ENCODE measurements around the gene LAMTOR3. TPM values are rescaled to one million over a fixed set of nuclear protein-coding genes. Genes with fewer than 3 reads are reported as not detected.

LAMTOR3 gene
- total RNA-seq, 4 donors from 2014 or later, result 26.8 to 30.3 (median 28.2) TPM

- no peaks in the 10 kb centered on the region for H3K4me1 ChIP-seq
- H3K27me3 ChIP-seq, result no peaks in the 10 kb centered on the region
- H3K9me3 ChIP-seq, result no peaks in the 10 kb centered on the region
- TF ChIP-seq POLR2A (IDR thresholded peaks at IDR 0.05) (no peak), CTCF (IDR thresholded peaks at IDR 0.05) (no peak), EP300 (IDR thresholded peaks at IDR 0.05) (no peak)
- H3K36me3 ChIP-seq, result peaks cover 0 to 11% (median 0%) of the 10 kb centered on the region in 3 donors
- H3K27ac ChIP-seq, result no peak overlapping the region
- no peak for DNase-seq (ENCODE audit: low spot score in 2 of 2)
- H3K4me3 ChIP-seq, result no peak overlapping the region
Measured at GRCh38 chr4:99872570-99872969, 21.7 kb downstream of the LAMTOR3 start.

GRCh38 chr4:99868126-99868596 is 26.1 kb downstream of the LAMTOR3 start:
- Histone ChIP-seq H3K9me3 (no peaks in the 10 kb centered on the region), H3K4me1 (no peaks in the 10 kb centered on the region), H3K36me3 (no peaks in the 10 kb centered on the region), H3K4me3 (no peak overlapping the region), H3K27ac (no peak overlapping the region), H3K27me3 (no peaks in the 10 kb centered on the region)
- TF ChIP-seq CTCF (IDR thresholded peaks at IDR 0.05) (no peak), EP300 (IDR thresholded peaks at IDR 0.05) (no peak), POLR2A (IDR thresholded peaks at IDR 0.05) (no peak)
- 49 to 54% methylated on average over 8 of the region's 8 CpGs for whole genome bisulfite sequencing, 2 donors
- DNase-seq (ENCODE audit: low spot score in 2 of 2), result no peak

GRCh38 chr4:99863804-99864203 is 30.4 kb downstream of the LAMTOR3 start:
- H3K4me1 ChIP-seq, result no peaks in the 10 kb centered on the region
- no peak overlapping the region for H3K4me3 ChIP-seq
- H3K9me3 ChIP-seq, result no peaks in the 10 kb centered on the region
- WGBS, 2 donors, result 59 to 65% methylated on average over 3 of the region's 3 CpGs
- no peak overlapping the region for H3K27ac ChIP-seq
- H3K36me3 ChIP-seq, result no peaks in the 10 kb centered on the region
- DNase-seq (ENCODE audit: low spot score in 2 of 2), result no peak
- no peaks in the 10 kb centered on the region for H3K27me3 ChIP-seq
- no peak for TF ChIP-seq EP300 (IDR thresholded peaks at IDR 0.05)
- TF ChIP-seq POLR2A (IDR thresholded peaks at IDR 0.05), result no peak
- no peak for TF ChIP-seq CTCF (IDR thresholded peaks at IDR 0.05)

- WGBS, 2 donors, result 57 to 60% methylated on average over 5 of the region's 5 CpGs
Measured at GRCh38 chr4:99861120-99861905, 32.9 kb downstream of the LAMTOR3 start.

More at GRCh38 chr4:99861120-99861905, 32.9 kb downstream of the LAMTOR3 start:
- Histone ChIP-seq H3K4me3 (no peak overlapping the region), H3K9me3 (no peaks in the 10 kb centered on the region), H3K27ac (no peak overlapping the region), H3K36me3 (no peaks in the 10 kb centered on the region), H3K27me3 (no peaks in the 10 kb centered on the region), H3K4me1 (no peaks in the 10 kb centered on the region)
- TF ChIP-seq CTCF (IDR thresholded peaks at IDR 0.05), result no peak
- no peak for TF ChIP-seq POLR2A (IDR thresholded peaks at IDR 0.05)
- TF ChIP-seq EP300 (IDR thresholded peaks at IDR 0.05), result no peak
- DNase-seq (ENCODE audit: low spot score in 2 of 2), result no peak

All from tibial nerve (tissue), 4 donors.